Renal cortex interstitium (tissue), 3 donors: Measurements from ENCODE around the gene GLYAT. TPM values are rescaled to one million over a fixed set of nuclear protein-coding genes. Genes with fewer than 3 reads are reported as not detected.

ENCODE experiments used
- polyA plus RNA-seq, 3 donors: library from polyadenylated mRNA; unstranded; fragments of 120-200 nt; gene quantifications; one replicate each; pipeline ENCODE4 v1.2.1, GENCODE V29; 2013; ENCODE audit not compliant: insufficient read length in 3 of 3

GLYAT gene
- polyA plus RNA-seq, 3 donors, result 156 to 192 (median 168) TPM

Other genes starting within 250 kb of the GLYAT start
- not detected for gene OR5B21, start 223.8 kb downstream of the GLYAT start, polyA plus RNA-seq
- 10 to 100 TPM in 1 of 3 donors, 1 to 10 TPM in 2; 6.9 to 10.5 (median 8.0) TPM for gene LPXN, start 156.1 kb downstream of the GLYAT start, polyA plus RNA-seq
- gene ZFP91, start 152.9 kb downstream of the GLYAT start, polyA plus RNA-seq, result 10 to 100 TPM; 58.1 to 68.4 (median 58.3) TPM
- gene CNTF, start 109.3 kb downstream of the GLYAT start, polyA plus RNA-seq, result 1 to 10 TPM; 1.2 to 1.8 (median 1.6) TPM
- 1 to 10 TPM; 1.9 to 2.1 (median 2.1) TPM for gene GLYATL2, start 112.8 kb upstream of the GLYAT start, polyA plus RNA-seq
- gene GLYATL1, start 207.5 kb upstream of the GLYAT start, polyA plus RNA-seq, result 100 to 1,000 TPM; 149 to 193 (median 171) TPM